ENCODE measurements around the gene BEAN1.

Gene BEAN1

GRCh38 chr16:66427036-66427860, at the start of gene BEAN1:
TSS of gene BEAN1 (plus strand) at chr16:66427295. CDS start at chr16:66437677, 10,382 bp downstream.
- no peak for DNase-seq (ENCODE audit: low read depth, low spot score)

- DNase-seq (ENCODE audit: low read depth, low spot score) = no peak
These were observed 49.8 kb upstream of the BEAN1 start for GRCh38 chr16:66377324-66377723.

GRCh38 chr16:66378741-66379570, 48.1 kb upstream of the BEAN1 start:
- DNase-seq (ENCODE audit: low read depth, low spot score) = no peak

- DNase-seq (ENCODE audit: low read depth, low spot score) = no peak
These were observed 47.5 kb upstream of the BEAN1 start for GRCh38 chr16:66379571-66379941.

- no peak for DNase-seq (ENCODE audit: low read depth, low spot score)
These were observed 46.7 kb upstream of the BEAN1 start for GRCh38 chr16:66380421-66380820.

- no peak for DNase-seq (ENCODE audit: low read depth, low spot score)
These were observed 45.4 kb upstream of the BEAN1 start for GRCh38 chr16:66381585-66382170.

- DNase-seq (ENCODE audit: low read depth, low spot score) = no peak
These were observed 44.7 kb upstream of the BEAN1 start for GRCh38 chr16:66382171-66382965.

GRCh38 chr16:66382966-66383299, 44.2 kb upstream of the BEAN1 start:
- DNase-seq (ENCODE audit: low read depth, low spot score) = peak; percentile 52

- no peak for DNase-seq (ENCODE audit: low read depth, low spot score)
These were observed 43.5 kb upstream of the BEAN1 start for GRCh38 chr16:66383551-66383950.

GRCh38 chr16:66385415-66385814, 41.7 kb upstream of the BEAN1 start:
- no peak for DNase-seq (ENCODE audit: low read depth, low spot score)

- no peak for DNase-seq (ENCODE audit: low read depth, low spot score)
These were observed 40.2 kb upstream of the BEAN1 start for GRCh38 chr16:66386629-66387622.

- DNase-seq (ENCODE audit: low read depth, low spot score) = no peak
These were observed 39.2 kb upstream of the BEAN1 start for GRCh38 chr16:66387817-66388332.

- DNase-seq (ENCODE audit: low read depth, low spot score) = no peak
These were observed 38.5 kb upstream of the BEAN1 start for GRCh38 chr16:66388350-66389139.

- no peak for DNase-seq (ENCODE audit: low read depth, low spot score)
These were observed 37.6 kb upstream of the BEAN1 start for GRCh38 chr16:66389256-66390176.

GRCh38 chr16:66390346-66391108, 36.6 kb upstream of the BEAN1 start:
- DNase-seq (ENCODE audit: low read depth, low spot score) = no peak

GRCh38 chr16:66391726-66392670, 35.1 kb upstream of the BEAN1 start:
- DNase-seq (ENCODE audit: low read depth, low spot score) = no peak

All from iPS DF 19.7 (cell line).